Measurements from ENCODE around the gene LAMC2.

The LAMC2 gene

DNA sequence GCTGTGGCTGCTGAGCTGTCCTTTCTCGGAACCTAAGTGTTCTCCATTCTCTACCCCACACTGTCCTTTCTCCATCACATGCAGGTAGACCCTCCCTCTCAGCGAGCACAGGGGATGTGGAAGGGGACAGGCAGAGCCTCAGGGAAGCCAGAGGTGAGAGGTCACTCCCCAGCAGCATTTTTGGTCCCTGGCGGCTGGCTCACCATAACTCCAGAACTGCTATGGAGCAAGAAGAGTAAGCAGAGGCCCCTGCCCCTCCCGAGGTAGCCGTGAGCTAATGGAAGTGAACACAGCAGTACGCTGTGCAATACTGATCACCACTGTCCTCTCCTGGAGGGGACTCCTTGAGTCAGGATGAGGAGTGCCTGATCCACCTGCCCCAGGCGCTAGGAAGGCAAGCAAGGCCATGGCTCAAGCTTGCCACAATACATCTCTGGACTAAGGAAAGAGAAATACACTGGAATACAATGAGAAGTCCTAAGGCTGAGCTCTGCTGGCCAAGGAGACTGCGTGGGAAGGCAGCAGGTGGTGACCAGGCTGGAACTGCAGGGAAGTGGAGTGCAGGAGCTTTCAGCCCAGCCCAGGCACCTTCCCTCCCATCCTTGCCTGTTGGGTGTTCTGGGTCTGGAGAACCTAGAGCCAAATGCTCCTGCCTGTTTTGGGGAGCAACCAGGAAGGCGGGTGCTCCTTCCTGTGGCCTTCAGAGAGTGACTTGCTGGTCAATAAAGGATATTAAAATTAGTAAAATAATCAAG is 96.2 kb downstream of the LAMC2 start:
- H3K4me3 ChIP-seq (ENCODE audit: low read length), result no peak overlapping the region
- H3K4me2 ChIP-seq (ENCODE audit: low read depth, low read length), result no peak overlapping the region
- no peaks in the 10 kb centered on the region for H3K79me2 ChIP-seq (ENCODE audit: low read length)
- no peak overlapping the region for H3K27ac ChIP-seq (ENCODE audit: low read length)
- no peaks in the 10 kb centered on the region for H4K20me1 ChIP-seq (ENCODE audit: insufficient read depth, low read length)
- no peaks in the 10 kb centered on the region for H3K9me3 ChIP-seq (replicated peaks; ENCODE audit: insufficient read depth, low read length)
- no peaks in the 10 kb centered on the region for H3K27me3 ChIP-seq (replicated peaks; ENCODE audit: insufficient read depth, low read length)
- no peak overlapping the region for H2AFZ ChIP-seq (ENCODE audit: low read length)
- H3K36me3 ChIP-seq (replicated peaks; ENCODE audit: insufficient read depth, low read length), result no peaks in the 10 kb centered on the region
- no peak for DNase-seq
- no peak for TF ChIP-seq EZH2phosphoT487 (IDR thresholded peaks at IDR 0.05; ENCODE audit: low read length)
- TF ChIP-seq EZH2 (optimal IDR thresholded peaks at IDR 0.05; ENCODE audit: low read depth, low read length), result no peak
- TF ChIP-seq, protein P1, sequence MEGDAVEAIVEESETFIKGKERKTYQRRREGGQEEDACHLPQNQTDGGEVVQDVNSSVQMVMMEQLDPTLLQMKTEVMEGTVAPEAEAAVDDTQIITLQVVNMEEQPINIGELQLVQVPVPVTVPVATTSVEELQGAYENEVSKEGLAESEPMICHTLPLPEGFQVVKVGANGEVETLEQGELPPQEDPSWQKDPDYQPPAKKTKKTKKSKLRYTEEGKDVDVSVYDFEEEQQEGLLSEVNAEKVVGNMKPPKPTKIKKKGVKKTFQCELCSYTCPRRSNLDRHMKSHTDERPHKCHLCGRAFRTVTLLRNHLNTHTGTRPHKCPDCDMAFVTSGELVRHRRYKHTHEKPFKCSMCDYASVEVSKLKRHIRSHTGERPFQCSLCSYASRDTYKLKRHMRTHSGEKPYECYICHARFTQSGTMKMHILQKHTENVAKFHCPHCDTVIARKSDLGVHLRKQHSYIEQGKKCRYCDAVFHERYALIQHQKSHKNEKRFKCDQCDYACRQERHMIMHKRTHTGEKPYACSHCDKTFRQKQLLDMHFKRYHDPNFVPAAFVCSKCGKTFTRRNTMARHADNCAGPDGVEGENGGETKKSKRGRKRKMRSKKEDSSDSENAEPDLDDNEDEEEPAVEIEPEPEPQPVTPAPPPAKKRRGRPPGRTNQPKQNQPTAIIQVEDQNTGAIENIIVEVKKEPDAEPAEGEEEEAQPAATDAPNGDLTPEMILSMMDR (IDR thresholded peaks at IDR 0.05; ENCODE audit: low read length), result no peak
- H3F3A ChIP-seq (ENCODE audit: insufficient read depth, low read length), result no peaks in the 10 kb centered on the region
- no peaks in the 10 kb centered on the region for H3K4me1 ChIP-seq (ENCODE audit: low read length)
- no peaks in the 10 kb centered on the region for H3K9me2 ChIP-seq (replicated peaks; ENCODE audit: insufficient read depth, low read length)
- H3K9ac ChIP-seq (ENCODE audit: low read length), result no peak overlapping the region

DNA sequence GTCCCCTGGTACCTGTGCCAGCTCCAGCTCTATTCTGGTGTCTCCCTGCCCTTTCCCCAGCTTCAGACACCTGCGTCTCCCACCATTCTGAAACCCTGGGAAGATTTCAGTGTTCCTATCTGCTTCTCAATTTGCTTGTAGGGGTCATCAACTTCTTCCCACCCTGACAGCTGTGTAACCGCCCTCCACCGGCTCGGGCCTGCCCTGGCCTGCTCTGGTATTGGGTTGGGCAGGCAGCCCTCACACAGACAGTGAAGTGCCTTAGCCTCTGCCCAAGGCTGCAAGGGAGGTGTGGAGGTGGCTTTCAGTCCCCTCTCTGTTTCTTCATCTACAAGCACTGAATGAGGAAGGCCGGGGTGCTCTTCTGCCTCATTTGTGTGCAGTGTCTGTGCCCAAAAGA is 97.2 kb downstream of the LAMC2 start:
- Histone ChIP-seq H3K4me2 (ENCODE audit: low read depth, low read length) (no peak overlapping the region), H4K20me1 (ENCODE audit: insufficient read depth, low read length) (no peaks in the 10 kb centered on the region), H3K4me1 (ENCODE audit: low read length) (no peaks in the 10 kb centered on the region), H3K4me3 (ENCODE audit: low read length) (no peak overlapping the region), H3K27me3 (replicated peaks; ENCODE audit: insufficient read depth, low read length) (no peaks in the 10 kb centered on the region), H3K9me3 (replicated peaks; ENCODE audit: insufficient read depth, low read length) (no peaks in the 10 kb centered on the region), H3K9me2 (replicated peaks; ENCODE audit: insufficient read depth, low read length) (no peaks in the 10 kb centered on the region), H3K9ac (ENCODE audit: low read length) (no peak overlapping the region), H3K79me2 (ENCODE audit: low read length) (no peaks in the 10 kb centered on the region), H3F3A (ENCODE audit: insufficient read depth, low read length) (no peaks in the 10 kb centered on the region), H2AFZ (ENCODE audit: low read length) (no peak overlapping the region), H3K36me3 (replicated peaks; ENCODE audit: insufficient read depth, low read length) (no peaks in the 10 kb centered on the region), H3K27ac (ENCODE audit: low read length) (no peak overlapping the region)
- no peak for TF ChIP-seq EZH2phosphoT487 (IDR thresholded peaks at IDR 0.05; ENCODE audit: low read length)
- TF ChIP-seq EZH2 (optimal IDR thresholded peaks at IDR 0.05; ENCODE audit: low read depth, low read length), result no peak
- TF ChIP-seq, protein P1 (IDR thresholded peaks at IDR 0.05; ENCODE audit: low read length), result no peak
- no peak for DNase-seq

DNA sequence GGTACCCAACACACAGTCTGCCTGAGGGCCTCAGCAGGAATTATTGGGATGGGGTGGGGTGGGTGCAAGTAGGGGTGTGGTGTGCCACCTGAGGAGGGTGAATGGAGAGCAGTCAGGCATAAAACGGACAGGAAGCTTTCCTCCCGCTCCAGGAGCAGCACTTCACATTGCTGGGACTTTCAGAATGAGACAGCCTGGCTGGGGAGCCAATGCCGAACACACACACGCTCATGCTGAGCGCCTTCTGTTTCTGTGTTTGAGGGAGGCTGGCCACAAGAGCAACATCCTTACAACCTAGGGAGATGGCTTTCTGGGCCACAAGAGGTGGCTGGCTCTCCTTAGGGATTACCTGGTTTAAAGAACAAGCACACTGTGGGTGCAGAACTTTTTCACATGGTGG is 98.0 kb downstream of the LAMC2 start:
- no peak overlapping the region for H3K27ac ChIP-seq (ENCODE audit: low read length)
- no peaks in the 10 kb centered on the region for H3K9me2 ChIP-seq (replicated peaks; ENCODE audit: insufficient read depth, low read length)
- no peaks in the 10 kb centered on the region for H3K36me3 ChIP-seq (replicated peaks; ENCODE audit: insufficient read depth, low read length)
- no peaks in the 10 kb centered on the region for H3K27me3 ChIP-seq (replicated peaks; ENCODE audit: insufficient read depth, low read length)
- no peaks in the 10 kb centered on the region for H4K20me1 ChIP-seq (ENCODE audit: insufficient read depth, low read length)
- H3K4me1 ChIP-seq (ENCODE audit: low read length), result no peaks in the 10 kb centered on the region
- H3K4me2 ChIP-seq (ENCODE audit: low read depth, low read length), result no peak overlapping the region
- no peak for DNase-seq
- H3K9me3 ChIP-seq (replicated peaks; ENCODE audit: insufficient read depth, low read length), result no peaks in the 10 kb centered on the region
- no peak for TF ChIP-seq EZH2 (optimal IDR thresholded peaks at IDR 0.05; ENCODE audit: low read depth, low read length)
- TF ChIP-seq EZH2phosphoT487 (IDR thresholded peaks at IDR 0.05; ENCODE audit: low read length), result no peak
- TF ChIP-seq, protein P1 (IDR thresholded peaks at IDR 0.05; ENCODE audit: low read length), result no peak
- no peak overlapping the region for H3K4me3 ChIP-seq (ENCODE audit: low read length)
- H3F3A ChIP-seq (ENCODE audit: insufficient read depth, low read length), result no peaks in the 10 kb centered on the region
- H3K79me2 ChIP-seq (ENCODE audit: low read length), result no peaks in the 10 kb centered on the region
- H3K9ac ChIP-seq (ENCODE audit: low read length), result no peak overlapping the region
- H2AFZ ChIP-seq (ENCODE audit: low read length), result no peak overlapping the region

Measured in MM.1S (cell line).